Naive thymus-derived CD8-positive, alpha-beta T cell (primary cell): ENCODE results near the gene TMEM182. TPM values are rescaled to one million over a fixed set of nuclear protein-coding genes. Genes with fewer than 3 reads are reported as not detected.
A peak's percentile ranks its signal among the peaks of the same experiment; 100 is the strongest.

Experiments
- ATAC-seq, 2 donors: fragments of 150-1000 bp; cut with Tn5 transposase in 1 of 2; sonication (Bioruptor Pico), chemical (Tn5 transposase) in 1 of 2; 1 replicate in 1 of 2; 2 replicates in 1 of 2; pipeline ENCODE4 v1.10.0; 2021; ENCODE audit warnings: mild to moderate bottlenecking in 2 of 2, moderate library complexity in 2 of 2
- POLR2A ChIA-PET: fragments of 350-600 bp; sonication (Branson Sonifier 250); formaldehyde crosslinking; loops from one replicate; lab custom pipeline; 2021; ENCODE audit warnings: antibody characterized with exemption; lab: Charles Lee
- DNase-seq, 10 donors: peaks; one replicate each; pipeline versions ENCODE4 v3.0.0 to v3.0.0-alpha.2; 2020 to 2022
- H3K27ac Mint-ChIP-seq, 10 donors: one replicate each; pipeline ENCODE4 v1.8.0; 2020 to 2022; ENCODE audit warnings: mild to moderate bottlenecking in 10 of 10, mixed read lengths in 10 of 10, moderate library complexity in 4 of 10, inconsistent platforms in 1 of 10
- H3K27me3 Mint-ChIP-seq, 5 donors: one replicate each; pipeline ENCODE4 v1.8.0; 2021 to 2022; ENCODE audit warnings: mixed read lengths in 5 of 5
- H3K36me3 Mint-ChIP-seq, 3 donors: one replicate each; pipeline ENCODE4 v1.8.0; 2020 to 2022; ENCODE audit warnings: mixed read lengths in 3 of 3, mild to moderate bottlenecking in 2 of 3, inconsistent platforms in 1 of 3
- H3K4me1 Mint-ChIP-seq, 4 donors: one replicate each; pipeline ENCODE4 v1.8.0; 2021 to 2022; ENCODE audit warnings: mixed read lengths in 4 of 4
- H3K4me3 Mint-ChIP-seq, 10 donors: one replicate each; pipeline ENCODE4 v1.8.0; 2020 to 2022; ENCODE audit warnings: mild to moderate bottlenecking in 10 of 10, mixed read lengths in 10 of 10, moderate library complexity in 6 of 10, inconsistent platforms in 1 of 10
- H3K9me3 Mint-ChIP-seq, 9 donors: one replicate each; pipeline ENCODE4 v1.8.0; 2020 to 2022; ENCODE audit warnings: mixed read lengths in 9 of 9, mild to moderate bottlenecking in 3 of 9, inconsistent platforms in 1 of 9, moderate library complexity in 1 of 9
- polyA plus RNA-seq, 3 donors: library from polyadenylated mRNA; unstranded; fragments of 300-500 nt; fragmentation: Illumina TruSeq; gene quantifications; one replicate each; pipeline ENCODE4 v1.2.3, GENCODE V29; 2021
- total RNA-seq, 8 experiments: library from RNA in 2 of 8; stranded (reverse) in 2 of 8; gene quantifications; one replicate each; pipeline ENCODE4 v1.2.3 and lab custom pipeline; 2021 to 2026

The TMEM182 gene
- total and polyA plus RNA-seq, 5 experiments from 2014 or later, result 3.2 to 7.2 (median 6.3) TPM

DNA sequence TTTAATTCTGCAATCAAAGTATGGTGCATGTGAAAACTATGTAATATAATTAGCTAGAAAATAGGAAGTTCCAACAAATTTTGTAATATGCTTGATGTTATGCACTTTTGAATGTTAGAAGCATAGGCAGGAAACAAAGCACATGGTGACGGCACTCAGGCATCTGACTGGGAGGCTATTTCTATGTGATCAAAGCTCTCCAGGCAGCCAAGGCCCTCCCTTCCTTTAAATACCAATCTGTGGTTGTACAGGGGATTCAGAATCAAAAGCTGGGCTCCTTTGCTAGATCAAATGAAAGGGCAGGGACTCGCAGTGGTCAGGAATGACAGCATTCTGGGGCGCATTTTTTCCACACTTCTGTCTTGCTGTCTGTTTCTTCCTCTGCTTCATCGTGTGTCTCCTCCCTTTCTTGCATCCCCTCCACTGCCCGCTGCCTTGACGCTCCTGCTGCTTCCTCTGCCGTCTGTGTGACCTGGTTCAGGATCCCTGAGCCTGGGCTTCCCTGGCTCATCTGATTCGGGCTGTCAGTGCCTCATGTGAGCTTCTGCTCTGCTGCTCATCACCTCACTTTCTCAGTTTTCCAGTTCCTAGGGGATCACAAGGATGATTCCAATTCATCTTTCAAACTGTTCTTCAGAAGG is 30.9 kb downstream of the TMEM182 start:
- Mint-ChIP-seq H3K36me3 (peaks cover 10 to 29% (median 23%) of the 10 kb centered on the region in 3 donors), H3K4me1 (peaks cover 0 to 6% (median 0%) of the 10 kb centered on the region in 4 donors), H3K27me3 (no peaks in the 10 kb centered on the region), H3K9me3 (peaks cover 2 to 16% (median 7%) of the 10 kb centered on the region in 9 donors), H3K27ac (peak overlapping the region in 1 of 10 donors; percentile 8), H3K4me3 (no peak overlapping the region)
- DNase-seq (no peak), ATAC-seq (no peak)
- POLR2A ChIA-PET, result no interaction called here

DNA sequence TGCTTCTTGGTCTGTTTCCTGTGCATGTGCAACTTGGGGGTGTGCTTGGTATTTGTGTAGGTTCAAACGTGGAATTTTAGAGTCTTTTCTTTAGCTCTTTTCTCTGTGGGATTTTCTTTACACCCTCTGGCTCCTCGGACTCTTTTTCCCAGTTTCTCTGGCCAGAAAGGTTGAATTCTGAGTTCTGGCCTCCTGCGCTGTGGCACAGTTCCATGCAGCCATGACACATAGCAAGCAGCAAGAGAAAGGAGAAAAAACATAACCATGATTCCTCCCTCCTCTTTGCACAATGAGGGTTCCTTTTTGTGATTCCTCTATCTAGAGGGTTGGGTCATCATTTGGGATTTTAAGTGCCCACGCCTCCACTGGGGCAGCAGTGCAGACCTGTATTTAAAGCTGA is 33.8 kb downstream of the TMEM182 start:
- no peak for DNase-seq
- Mint-ChIP-seq H3K36me3 (peaks cover 38 to 57% (median 47%) of the 10 kb centered on the region in 3 donors), H3K27ac (no peak overlapping the region), H3K9me3 (peaks cover 17 to 43% (median 30%) of the 10 kb centered on the region in 9 donors), H3K4me3 (no peak overlapping the region), H3K4me1 (peaks cover 0 to 4% (median 0%) of the 10 kb centered on the region in 4 donors), H3K27me3 (no peaks in the 10 kb centered on the region)
- POLR2A ChIA-PET, result no interaction called here
- ATAC-seq, result no peak

DNA sequence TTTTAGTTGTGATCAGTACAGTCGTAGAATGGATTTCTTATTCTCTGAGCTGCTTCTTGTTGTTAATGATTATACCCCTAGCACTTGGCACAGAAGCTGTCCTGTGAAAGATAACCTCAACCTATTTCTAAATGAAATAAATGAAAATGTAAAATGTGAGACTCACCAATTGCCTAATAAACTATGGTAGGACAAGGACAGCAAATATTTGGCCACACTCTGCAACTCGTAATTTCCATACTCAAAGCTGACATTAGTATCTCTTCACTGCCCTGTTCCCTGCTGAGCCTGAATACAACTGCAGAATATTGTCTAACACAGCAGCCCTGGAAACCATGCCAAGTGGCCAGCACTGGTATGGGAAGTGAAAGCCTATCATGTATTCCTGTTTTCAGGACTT is 34.5 kb downstream of the TMEM182 start:
- Mint-ChIP-seq H3K4me3 (no peak overlapping the region), H3K4me1 (peaks cover 0 to 4% (median 0%) of the 10 kb centered on the region in 4 donors), H3K36me3 (peaks cover 39 to 63% (median 54%) of the 10 kb centered on the region in 3 donors), H3K27ac (no peak overlapping the region), H3K27me3 (no peaks in the 10 kb centered on the region), H3K9me3 (peaks cover 17 to 50% (median 34%) of the 10 kb centered on the region in 9 donors)
- no peak for ATAC-seq
- DNase-seq, result no peak
- POLR2A ChIA-PET, result no interaction called here

DNA sequence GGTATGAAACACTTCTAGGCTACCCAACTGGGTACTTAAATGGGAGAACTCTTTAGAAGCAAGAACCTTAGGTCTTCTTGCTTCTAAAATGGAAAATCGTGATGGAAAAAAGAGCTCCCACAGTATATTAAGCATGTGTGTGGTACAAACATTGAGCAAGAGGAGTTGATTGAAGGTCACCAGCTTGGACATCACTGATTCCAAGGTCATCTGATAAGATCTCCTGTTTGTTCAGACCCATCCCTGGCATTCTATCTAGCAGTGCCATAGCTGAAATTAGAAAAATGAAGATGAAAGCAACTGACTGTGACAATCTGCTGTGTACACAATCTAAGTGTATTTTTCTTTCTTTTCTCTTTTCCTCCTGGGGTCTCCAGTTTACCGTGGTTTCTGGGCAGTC is 35.7 kb downstream of the TMEM182 start:
- Mint-ChIP-seq H3K27ac (no peak overlapping the region), H3K27me3 (no peaks in the 10 kb centered on the region), H3K4me1 (peaks cover 0 to 4% (median 0%) of the 10 kb centered on the region in 4 donors), H3K4me3 (no peak overlapping the region), H3K9me3 (peaks cover 18 to 62% (median 46%) of the 10 kb centered on the region in 9 donors), H3K36me3 (peaks cover 39 to 74% (median 65%) of the 10 kb centered on the region in 3 donors)
- ATAC-seq, result no peak
- POLR2A ChIA-PET, result no interaction called here
- DNase-seq, result no peak

DNA sequence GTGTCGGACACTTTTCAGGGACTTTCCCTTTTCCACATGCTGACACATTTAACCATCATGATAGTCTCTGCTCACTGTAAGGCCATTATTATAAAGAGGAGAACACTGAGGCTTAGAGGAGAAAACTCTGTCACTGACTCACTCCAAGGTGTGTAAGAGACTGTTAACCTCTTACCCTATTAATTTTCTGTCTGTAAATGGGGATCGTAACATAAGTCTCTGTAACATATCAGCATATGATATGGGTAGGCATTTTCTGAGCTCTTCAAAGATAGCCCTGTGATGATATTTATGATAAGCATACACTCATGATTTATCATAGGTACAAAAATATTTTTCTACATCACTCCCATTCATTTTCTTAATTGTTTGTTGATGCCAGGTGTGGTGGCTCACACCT is 36.4 kb downstream of the TMEM182 start:
- Mint-ChIP-seq H3K4me1 (peaks cover 3 to 4% (median 3%) of the 10 kb centered on the region in 4 donors), H3K9me3 (peaks cover 19 to 69% (median 53%) of the 10 kb centered on the region in 9 donors), H3K27ac (no peak overlapping the region), H3K36me3 (peaks cover 39 to 81% (median 72%) of the 10 kb centered on the region in 3 donors), H3K4me3 (no peak overlapping the region), H3K27me3 (no peaks in the 10 kb centered on the region)
- no peak for ATAC-seq
- DNase-seq, result no peak
- POLR2A ChIA-PET, result no interaction called here

DNA sequence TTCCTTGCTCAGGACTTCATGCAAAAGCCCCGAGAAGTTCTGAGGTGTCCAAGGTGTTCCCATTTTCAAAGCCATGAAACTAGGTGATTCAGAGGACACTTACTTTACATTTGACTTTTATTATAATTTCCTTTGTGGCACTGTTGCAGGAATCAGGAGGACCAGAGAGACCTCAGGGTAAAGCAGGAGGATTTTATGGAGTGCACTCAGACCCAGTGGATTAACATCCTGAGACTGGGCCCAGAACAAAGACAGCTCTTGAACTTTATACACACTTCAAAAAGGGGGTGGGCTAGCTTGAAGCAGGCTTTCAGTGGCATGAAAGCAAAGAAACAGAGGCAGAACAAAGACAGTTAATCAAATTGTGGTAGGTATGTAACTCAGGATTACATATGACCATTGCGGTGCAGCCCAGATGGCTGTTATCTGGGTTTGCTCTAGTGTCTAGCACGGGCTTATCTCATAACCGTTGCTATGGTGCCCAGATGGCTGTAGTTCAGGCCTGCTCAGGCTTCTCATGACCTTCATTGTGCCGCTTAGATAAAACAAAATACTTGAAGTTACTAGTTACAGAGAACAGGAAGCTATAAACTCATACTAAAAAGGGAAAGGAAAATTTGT is 39.4 kb downstream of the TMEM182 start:
- DNase-seq (no peak), ATAC-seq (no peak)
- no peak overlapping the region for H3K4me3 Mint-ChIP-seq
- no peaks in the 10 kb centered on the region for H3K27me3 Mint-ChIP-seq
- peaks cover 5 to 15% (median 10%) of the 10 kb centered on the region in 4 donors for H3K4me1 Mint-ChIP-seq
- H3K9me3 Mint-ChIP-seq, result peaks cover 18 to 67% (median 53%) of the 10 kb centered on the region in 9 donors
- H3K27ac Mint-ChIP-seq, result no peak overlapping the region
- POLR2A ChIA-PET, result no interaction called here
- H3K36me3 Mint-ChIP-seq, result peaks cover 36 to 79% (median 66%) of the 10 kb centered on the region in 3 donors

DNA sequence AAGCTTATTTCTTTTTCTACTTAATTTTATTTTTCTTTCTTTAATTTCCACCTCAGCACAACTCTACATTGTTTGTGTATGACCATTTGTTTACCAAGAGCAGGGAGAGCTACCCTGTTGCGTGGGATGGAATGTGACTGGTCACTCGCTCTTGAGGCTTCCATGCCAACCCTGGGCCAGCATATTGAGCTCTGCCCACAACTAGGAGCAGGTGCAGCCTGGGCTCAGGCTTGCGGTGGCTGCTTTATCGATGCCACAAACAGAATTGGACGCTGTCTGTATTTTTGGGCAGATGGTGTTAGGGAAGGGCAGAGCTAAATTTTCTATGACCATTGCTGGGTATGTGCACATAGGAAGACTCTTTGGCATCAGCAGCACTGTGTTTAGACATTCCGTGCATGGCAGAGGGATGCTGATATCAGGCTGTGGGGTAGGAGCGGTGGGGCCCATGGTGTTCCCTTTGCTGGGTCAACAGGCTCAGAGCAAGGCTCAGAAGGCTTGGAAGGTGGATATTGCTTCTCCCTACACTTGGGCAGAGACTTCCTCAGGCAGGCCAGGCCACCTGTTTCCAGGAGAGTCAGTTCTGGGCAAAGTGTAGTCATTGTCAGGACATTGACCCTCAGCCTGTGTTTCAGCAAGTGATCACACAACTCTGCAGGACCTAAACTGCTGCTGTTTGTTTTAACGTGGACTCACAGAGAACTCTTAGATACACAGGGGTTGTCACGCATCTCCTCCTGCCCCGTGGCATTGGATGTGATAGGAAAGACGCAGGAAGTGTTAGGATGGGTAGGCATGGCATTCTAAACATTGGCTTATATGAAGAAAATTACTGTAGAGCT is 40.2 kb downstream of the TMEM182 start:
- no peak for ATAC-seq
- peaks cover 37 to 71% (median 59%) of the 10 kb centered on the region in 3 donors for H3K36me3 Mint-ChIP-seq
- H3K4me3 Mint-ChIP-seq, result peak overlapping the region in 1 of 10 donors; percentile 29
- H3K4me1 Mint-ChIP-seq, result peaks cover 5 to 15% (median 10%) of the 10 kb centered on the region in 4 donors
- no peaks in the 10 kb centered on the region for H3K27me3 Mint-ChIP-seq
- peaks cover 13 to 60% (median 53%) of the 10 kb centered on the region in 9 donors for H3K9me3 Mint-ChIP-seq
- DNase-seq, result no peak
- POLR2A ChIA-PET, result no interaction called here
- no peak overlapping the region for H3K27ac Mint-ChIP-seq

DNA sequence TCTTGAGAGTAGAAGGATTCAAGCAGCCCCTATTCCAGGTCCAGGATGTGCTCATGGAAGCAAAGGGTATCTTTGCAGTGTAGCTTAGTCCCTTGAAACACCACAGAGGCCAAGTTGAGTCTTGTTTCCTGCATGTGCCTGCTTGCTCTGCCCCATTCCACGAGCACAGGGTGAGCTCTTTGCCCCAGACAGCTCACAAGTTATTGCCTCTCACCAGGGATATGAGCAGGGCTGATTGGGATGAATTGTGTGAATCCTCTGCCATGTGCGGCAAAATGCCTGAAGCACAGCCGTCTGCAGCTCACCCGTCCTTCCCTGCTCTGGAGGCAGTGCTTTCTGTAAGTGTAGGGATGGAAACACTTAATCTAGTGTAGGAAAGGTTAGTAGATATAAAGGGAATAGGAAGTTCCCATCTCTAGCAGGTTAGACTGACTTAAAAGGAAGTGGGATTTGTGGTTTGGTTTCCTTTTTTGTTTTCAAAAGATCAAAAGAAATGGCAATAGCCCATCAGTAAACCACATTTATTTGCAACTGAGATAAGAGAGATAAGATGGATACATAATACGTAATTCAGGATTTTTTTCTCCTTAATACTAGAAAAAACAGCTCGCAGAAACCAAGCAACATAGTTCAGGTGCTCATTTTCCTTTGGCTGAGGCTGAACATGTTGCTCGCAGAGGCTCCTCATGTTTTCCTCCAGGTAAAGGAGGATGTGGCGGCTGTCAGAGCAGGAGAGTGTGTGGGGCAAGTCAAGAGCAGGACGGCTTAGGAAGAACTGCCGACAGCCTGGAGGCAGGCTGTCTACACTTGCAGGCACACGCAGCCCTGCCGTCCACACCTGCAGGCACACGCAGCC is 41.4 kb downstream of the TMEM182 start:
- Mint-ChIP-seq H3K9me3 (peaks cover 11 to 50% (median 42%) of the 10 kb centered on the region in 9 donors), H3K27ac (peak overlapping the region in 4 of 10 donors; percentile 26 to 56 (median 32)), H3K36me3 (peaks cover 27 to 59% (median 47%) of the 10 kb centered on the region in 3 donors), H3K4me3 (peak overlapping the region in 7 of 10 donors; percentile 2 to 47 (median 34)), H3K4me1 (peaks cover 5 to 15% (median 10%) of the 10 kb centered on the region in 4 donors), H3K27me3 (no peaks in the 10 kb centered on the region)
- DNase-seq, result peak in 2 of 10 donors; percentile 5 to 7
- POLR2A ChIA-PET, result no interaction called here
- ATAC-seq, result peak in 1 of 2 donors; percentile 32

DNA sequence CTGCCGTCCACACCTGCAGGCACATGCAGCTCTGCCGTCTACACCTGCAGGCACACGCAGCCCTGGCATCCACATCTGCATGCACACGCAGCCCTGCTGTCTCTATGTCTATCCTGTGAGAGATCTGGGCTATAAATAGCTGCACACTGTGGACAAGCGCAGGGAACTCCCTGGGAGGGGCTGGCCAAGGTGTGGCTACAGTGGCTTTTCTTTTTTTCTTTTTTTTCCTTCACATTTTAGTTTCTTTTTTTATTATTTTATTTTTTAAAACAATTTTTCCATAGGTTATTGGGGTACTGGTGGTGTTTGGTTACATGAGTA is 42.0 kb downstream of the TMEM182 start:
- ATAC-seq (no peak), DNase-seq (no peak)
- H3K36me3 Mint-ChIP-seq, result peaks cover 26 to 54% (median 45%) of the 10 kb centered on the region in 3 donors
- H3K4me3 Mint-ChIP-seq, result peak overlapping the region in 2 of 10 donors; percentile 46 to 47
- POLR2A ChIA-PET, result no interaction called here
- peaks cover 5 to 15% (median 10%) of the 10 kb centered on the region in 4 donors for H3K4me1 Mint-ChIP-seq
- H3K27me3 Mint-ChIP-seq, result no peaks in the 10 kb centered on the region
- H3K9me3 Mint-ChIP-seq, result peaks cover 11 to 47% (median 42%) of the 10 kb centered on the region in 9 donors
- H3K27ac Mint-ChIP-seq, result peak overlapping the region in 1 of 10 donors; percentile 26

DNA sequence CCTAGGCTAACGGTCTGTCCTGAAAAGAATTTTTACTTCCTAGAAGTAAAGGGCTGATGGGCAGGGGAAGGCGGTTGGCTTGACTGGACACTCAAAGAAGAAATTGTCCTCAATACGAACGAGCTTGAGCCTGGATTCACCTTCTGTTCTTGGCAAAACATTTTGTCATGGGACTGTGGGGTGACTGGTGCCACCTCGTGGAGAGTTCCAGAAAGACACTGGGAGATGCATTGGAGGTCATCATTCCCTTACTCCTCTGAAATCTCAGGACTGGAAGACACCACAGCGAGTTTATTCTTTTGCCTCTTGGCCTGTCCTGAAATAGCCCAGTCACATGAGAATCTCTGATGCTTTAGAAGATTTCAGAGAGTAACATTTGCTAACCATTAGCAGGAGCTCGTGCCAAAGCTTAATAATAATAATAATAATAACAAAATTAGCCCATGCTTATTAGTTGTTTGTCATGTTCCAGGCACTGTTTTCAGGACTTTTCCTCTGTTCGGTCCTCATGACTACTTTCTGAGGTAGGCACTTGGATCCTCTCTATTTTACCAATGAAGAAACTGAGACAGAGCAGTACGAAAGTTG is 44.5 kb downstream of the TMEM182 start:
- peaks cover 6 to 40% (median 20%) of the 10 kb centered on the region in 3 donors for H3K36me3 Mint-ChIP-seq
- H3K27me3 Mint-ChIP-seq, result no peaks in the 10 kb centered on the region
- DNase-seq (peak in 4 of 10 donors; percentile 5 to 10 (median 6)), ATAC-seq (no peak)
- no peak overlapping the region for H3K4me3 Mint-ChIP-seq
- peaks cover 2 to 23% (median 18%) of the 10 kb centered on the region in 9 donors for H3K9me3 Mint-ChIP-seq
- no peak overlapping the region for H3K27ac Mint-ChIP-seq
- H3K4me1 Mint-ChIP-seq, result peaks cover 5 to 15% (median 10%) of the 10 kb centered on the region in 4 donors
- POLR2A ChIA-PET, result no interaction called here

DNA sequence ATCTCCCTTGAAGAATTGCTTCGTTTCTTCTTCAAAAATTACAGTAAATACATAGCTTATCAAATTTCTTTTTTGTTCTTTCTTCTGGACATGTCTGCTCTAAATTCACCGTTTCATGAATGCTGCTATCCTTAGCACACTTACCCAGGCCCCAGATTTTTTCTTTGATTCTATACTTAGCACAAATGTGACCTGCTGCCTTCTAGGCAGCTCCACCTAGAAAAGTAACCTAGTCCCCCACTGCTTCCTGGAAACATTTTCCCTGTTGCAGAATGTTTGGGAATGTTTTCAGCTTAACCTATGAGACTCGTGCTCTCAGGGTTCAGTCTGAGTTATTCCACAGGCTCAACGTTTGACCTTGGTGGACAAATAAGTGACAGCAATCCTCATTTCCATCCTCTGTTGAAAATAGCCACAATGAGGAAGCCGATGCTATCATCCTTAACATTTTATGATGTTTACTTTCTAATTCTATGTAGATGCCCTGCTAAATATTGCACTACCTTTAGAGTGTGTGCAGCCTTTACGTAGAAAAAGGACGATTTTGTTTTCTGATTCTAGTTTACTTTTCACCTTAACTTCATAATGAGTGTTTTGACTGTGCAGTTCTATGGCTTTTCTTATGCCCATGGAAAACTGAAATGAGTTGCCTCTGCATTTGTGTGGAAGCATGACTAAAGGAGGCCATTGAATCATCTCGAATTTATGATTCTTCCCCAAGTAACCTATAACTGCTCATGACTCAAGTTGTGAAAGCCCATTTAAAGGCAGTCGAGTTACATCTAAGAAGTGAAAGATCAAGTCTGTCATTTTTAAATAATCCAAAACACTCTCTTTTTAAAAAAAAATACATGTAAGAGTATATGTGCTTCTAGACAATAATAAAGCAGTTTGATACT is 47.7 kb downstream of the TMEM182 start:
- Mint-ChIP-seq H3K27ac (no peak overlapping the region), H3K4me1 (peaks cover 0 to under 1% (median 0%) of the 10 kb centered on the region in 4 donors), H3K36me3 (peaks cover 0 to 22% (median 6%) of the 10 kb centered on the region in 3 donors), H3K4me3 (no peak overlapping the region), H3K27me3 (no peaks in the 10 kb centered on the region), H3K9me3 (peaks cover 0 to 2% (median 0%) of the 10 kb centered on the region in 9 donors)
- POLR2A ChIA-PET, result no interaction called here
- ATAC-seq, result no peak
- no peak for DNase-seq
